NT2/D1 (cell line): ENCODE measurements around the gene MOV10L1.

Source experiments
- SUZ12 ChIP-seq: IDR thresholded peaks from 2 replicates; pipeline ENCODE4 v1.6.1; 2011; ENCODE audit not compliant: insufficient read length, insufficient read depth; ENCODE audit errors: extremely low read depth
- YY1 ChIP-seq: IDR thresholded peaks from 2 replicates; pipeline ENCODE4 v1.6.1; 2011; ENCODE audit not compliant: insufficient read length, insufficient read depth
- ZNF274 ChIP-seq: IDR thresholded peaks from 2 replicates; pipeline ENCODE4 v1.6.1; 2011; ENCODE audit warnings: mild to moderate bottlenecking, low read depth, low read length

DNA sequence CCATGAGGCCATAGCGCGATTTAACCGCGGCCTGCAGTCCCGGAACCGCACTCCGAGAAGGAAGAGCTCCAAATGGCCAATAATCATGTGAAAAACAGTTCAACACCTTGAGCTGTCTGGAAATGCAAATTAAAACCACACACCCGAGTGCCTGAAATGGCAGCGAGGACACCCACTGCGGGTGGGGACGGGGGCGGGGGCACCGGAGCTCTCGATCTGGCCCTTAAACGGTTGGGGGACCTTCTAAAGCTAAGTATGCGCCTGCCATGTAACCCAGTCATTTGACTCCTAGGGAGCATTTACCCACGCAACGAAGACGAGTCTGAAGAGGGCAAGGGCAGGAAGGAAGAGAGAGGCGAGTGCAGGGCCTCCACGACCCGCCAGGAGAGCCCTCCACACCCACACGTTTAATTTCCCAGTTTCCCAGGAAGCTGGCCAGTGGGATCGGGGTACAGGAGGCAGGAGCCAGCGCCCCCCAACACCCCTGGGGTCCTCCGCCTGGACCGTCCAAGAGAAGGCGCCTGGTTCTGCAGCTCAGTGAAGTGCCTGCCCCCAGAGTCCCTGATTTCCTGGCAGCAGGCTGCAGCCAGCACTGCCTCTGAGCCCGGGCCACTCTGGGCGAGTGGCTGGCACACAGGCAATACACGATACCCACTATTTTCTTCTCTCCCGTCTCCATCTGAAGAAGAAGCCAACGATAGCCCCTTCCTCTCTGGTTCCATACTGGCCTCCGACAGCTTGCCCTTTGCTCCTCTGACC, 33.4 kb upstream of the MOV10L1 start:
- TF ChIP-seq YY1 (no peak), SUZ12 (no peak), ZNF274 (no peak)
